HG02981 (cell line): ENCODE results near the gene BLOC1S6.
A peak's percentile ranks its signal among the peaks of the same experiment; 100 is the strongest.
"Not testable (repeated sequence)": the region's sequence is repeated elsewhere in the genome, so short reads cannot be mapped to it uniquely, and the experiment has no call there.

Experiments
- ATAC-seq: cut with Tn5 transposase; IDR thresholded peaks from one replicate; pipeline ENCODE4 v1.9.1; 2021; ENCODE audit warnings: mild to moderate bottlenecking, moderate library complexity; ENCODE audit not compliant: unreplicated experiment

BLOC1S6 gene

DNA sequence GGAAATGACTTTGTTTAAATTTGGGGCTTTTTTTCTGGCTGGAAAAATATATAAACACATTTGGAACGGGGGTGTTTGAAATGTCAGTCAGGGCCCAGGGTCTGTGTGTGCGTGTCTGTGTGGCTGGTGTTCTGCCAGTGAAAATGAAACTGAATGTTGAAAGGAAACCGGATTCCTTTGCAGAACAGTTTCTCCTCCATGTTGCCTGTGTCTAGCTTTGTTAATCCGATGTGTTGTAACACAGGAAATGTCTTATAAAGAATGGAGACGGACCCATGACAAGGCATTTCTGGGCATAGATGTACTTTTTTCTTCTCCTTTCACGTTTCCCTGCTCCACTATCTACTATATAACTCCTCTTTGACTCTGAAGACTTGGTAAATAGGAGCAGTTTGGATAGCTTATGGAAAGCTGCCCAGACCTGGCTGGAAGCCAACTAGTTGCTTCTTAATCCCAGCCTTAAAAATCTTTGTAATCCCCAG lies 50.4 kb downstream of the BLOC1S6 start:
- ATAC-seq, result peak; percentile 47

- no peak for ATAC-seq
Observed at GRCh38 chr15:45640616-45641015, 53.4 kb downstream of the BLOC1S6 start.

DNA sequence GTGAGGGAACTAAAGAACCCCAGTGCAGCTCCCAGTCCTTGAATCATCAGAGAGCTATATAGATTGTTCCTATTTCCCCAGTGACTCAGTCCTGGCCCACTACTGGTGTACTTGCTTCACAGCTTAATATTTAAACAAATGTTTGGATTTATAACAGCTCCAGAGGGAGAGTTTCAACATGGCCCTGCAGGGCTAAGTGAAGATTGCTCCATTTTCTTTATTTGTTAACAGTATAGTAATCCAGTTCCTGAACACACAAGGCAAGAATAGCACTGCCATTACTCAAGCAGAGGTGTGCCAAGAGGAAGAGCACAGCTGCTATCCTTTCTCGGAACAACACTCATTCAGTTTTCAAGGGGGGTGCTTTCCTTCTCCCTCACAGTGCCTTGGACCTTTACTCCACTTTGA lies 54.2 kb downstream of the BLOC1S6 start:
- ATAC-seq, result no peak

DNA sequence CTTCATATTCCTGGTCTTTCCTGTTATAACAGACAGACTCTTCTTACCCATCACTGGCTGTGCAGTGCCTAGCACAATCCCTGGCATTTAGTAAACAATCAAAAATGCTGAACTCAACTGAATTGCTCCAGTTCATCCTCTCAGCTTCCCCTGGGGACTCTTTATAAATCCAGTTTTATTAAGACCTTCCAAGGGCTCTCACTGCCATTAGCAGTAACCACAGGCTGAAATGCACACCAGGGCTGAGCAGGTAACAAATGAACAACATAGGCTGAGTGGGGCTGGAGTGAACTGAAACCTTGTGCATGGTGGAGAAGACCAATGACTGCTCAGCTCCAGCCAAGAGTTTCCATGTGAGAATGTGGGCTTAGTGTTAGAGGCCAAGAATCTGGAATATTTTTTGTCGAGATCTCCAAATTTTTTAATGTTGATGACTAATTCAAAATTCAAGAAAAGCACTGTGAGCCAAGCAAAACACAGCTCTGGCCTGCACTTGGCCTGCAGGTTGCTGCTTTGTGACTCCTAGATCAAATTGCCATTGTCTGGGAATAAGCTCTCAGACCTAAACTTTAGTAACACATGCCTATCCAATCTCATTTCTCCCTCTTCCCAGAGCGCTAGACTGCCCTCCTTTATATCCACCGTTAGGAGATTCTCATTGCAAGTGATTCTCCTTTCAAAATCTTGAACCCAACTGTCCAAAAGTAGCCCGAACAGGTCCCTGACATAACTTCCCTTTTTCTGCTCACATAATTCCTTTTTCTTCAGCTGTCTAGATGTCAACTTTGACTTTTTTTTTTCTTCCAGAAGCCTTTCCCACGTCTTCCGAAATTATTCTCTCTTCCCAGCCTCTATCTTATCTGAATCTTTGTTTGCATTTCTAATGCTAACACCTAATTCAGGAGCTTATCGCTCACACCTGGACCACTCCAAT lies 55.1 kb downstream of the BLOC1S6 start:
- no peak for ATAC-seq

- ATAC-seq, result no peak
Observed at GRCh38 chr15:45644437-45644836, 57.3 kb downstream of the BLOC1S6 start.

DNA sequence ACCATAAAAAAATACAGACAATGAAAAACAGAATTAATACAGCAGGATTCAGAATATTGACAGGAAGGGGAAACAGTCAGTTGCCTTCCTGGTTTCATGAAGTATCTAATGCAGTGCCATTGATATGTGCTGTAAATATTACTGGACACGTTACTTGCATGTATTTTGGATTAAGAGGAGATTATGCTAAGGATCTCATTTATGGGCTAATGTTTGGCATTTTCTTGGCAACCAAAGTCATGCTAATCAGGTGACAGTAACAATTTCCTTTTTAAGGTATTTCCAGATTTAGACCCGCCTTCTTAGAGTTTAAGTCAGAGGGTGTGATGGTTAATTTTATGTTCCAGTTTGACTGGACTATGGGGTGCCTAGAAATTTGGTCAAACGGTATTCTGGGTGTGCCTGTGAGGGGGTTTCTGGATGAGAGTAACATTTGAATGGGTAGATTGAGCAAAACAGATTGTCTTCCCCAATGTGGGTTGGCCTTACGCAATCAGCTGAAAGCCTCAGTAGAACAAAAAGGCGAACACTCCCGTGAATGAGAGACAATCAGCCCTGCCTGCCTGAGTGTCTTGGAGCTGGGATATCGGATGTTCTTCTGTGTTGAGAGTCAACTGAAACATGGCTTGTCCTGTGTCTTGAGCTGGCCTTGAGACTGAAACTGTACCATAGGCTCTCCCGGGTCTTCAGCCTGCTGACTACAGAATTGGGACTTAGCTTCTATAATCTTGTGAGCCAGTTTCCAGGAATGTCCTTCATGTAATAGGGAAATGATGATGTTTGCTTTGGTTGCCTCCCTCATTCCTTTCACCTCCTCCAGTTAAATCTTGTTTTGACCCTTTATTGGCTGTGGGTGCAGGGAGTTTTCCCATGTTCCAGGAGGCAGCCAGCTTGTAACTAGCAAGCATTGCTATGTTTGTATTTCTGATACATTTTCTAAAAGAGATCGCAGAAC lies 58.1 kb downstream of the BLOC1S6 start:
- no peak for ATAC-seq

GRCh38 chr15:45646220-45646619 lies 59.0 kb downstream of the BLOC1S6 start:
- no peak for ATAC-seq

DNA sequence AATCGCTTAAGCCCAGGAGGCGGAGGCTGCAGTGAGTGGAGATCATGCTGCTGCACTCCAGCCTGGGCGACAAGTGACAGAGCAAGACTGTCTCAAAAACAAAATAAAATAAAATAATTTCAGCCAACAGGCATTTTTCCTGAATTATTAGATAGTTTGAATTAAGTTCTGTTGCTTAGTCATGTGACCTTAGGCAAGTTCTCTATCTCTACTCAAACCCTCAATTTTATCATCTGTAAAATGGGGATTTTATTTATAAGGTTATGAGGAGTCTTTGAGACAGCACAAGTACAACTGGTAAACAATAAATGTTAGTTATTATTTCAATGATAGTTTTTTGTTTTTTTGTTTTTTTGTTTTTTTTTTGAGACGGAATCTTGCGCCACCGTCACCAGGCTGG lies 60.6 kb downstream of the BLOC1S6 start:
- ATAC-seq, result no peak

- ATAC-seq, result no peak
Observed at GRCh38 chr15:45648521-45649200, 61.5 kb downstream of the BLOC1S6 start.

DNA sequence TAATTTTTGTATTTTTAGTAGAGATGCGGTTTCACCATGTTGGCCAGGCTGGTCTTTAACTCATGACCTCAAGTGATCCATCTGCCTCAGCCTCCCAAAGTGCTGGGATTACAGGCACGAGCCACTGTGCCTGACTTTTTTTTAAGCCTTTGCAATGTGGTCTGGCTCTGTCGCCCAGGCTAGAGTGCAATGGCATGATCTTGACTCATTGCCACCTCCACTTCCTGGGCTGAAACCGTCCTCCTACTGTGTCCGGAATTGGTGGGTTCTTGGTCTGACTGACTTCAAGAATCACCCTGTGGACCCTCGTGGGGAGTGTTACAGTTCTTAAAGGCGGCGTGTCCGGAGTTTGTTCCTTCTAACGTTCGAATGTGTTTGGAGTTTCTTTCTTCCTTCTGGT lies 62.8 kb downstream of the BLOC1S6 start:
- not testable (repeated sequence) for ATAC-seq

DNA sequence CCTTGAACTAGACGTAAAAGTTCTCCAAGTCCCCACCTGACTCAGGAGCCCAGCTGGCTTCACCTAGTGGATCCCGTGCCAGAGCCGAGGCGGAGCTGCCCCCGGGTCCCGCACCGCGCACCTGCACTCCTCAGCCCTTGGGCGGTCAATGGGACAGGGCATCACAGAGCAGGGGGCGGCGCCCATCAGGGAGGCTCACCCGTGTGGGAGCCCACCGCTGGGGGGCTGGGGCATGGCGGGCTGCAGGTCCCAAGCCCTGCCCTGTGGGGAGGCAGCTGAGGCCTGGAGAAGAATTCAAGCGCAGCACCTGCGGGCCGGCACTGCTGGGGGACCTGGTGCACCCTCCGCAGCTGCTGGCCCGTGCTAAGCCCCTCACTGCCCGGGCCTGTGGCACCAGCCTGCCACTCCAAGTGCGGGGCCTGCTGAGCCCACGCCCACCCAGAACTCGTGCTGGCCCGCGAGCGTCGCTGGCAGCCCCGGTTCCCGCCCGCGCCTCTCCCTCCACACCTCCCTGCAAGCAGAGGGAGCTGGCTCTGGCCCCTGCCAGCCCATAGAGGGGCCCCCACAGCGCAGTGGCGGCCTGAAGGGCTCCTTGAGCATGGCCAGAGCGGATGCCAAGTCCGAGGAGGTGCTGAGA lies 63.8 kb downstream of the BLOC1S6 start:
- no peak for ATAC-seq

DNA sequence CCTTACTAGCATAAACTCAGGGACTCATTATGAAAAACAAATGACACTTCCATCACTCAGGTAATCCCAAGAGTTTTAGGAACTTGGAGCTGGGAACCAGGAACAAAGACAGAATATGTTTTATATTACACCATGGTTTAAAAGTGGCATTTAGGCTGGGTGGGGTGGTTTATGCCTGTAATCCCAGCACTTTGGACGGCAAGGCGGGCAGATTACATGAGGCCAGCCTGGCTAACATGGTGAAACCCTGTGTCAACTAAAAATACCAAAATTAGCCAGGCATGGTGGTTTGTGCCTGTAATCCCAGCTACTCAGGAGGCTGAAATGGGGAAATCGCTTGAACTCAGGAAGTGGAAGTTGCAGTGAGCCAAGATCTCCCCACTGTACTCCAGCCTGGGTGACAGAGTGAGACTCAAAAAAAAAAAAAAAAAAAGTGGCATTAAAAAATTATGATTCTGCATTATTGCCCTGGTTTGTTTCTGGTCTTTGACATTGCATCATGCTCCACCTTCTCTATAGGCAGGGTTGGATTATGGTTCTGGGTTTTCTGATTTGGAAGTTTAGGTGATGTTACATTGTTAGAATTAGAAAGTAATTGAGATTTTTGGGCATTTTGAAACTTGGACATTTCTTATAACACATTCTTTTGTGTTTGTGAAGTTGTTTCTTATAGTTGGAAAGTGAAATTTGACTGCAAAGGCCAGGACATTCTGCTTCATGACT lies 66.7 kb downstream of the BLOC1S6 start:
- ATAC-seq, result no peak

DNA sequence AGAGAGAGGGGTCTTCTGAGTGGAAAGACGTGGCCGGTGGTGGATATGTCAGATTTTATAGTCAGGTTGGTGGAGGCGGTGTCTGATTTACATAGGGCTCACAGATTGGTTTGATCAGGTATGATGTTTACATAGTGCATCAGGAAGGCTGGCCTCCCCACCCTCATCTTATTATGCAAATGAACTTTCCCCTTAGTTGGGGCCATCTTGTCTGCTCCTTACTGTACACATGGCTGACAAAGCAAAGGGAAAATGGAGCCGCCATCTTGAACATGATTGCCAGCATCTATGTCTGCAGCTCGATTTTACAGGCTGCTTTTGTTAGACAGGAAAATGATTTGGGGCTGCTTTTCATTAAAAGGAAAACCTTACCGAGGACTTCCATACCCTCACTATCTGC lies 67.6 kb downstream of the BLOC1S6 start:
- ATAC-seq, result no peak

- no peak for ATAC-seq
Observed at GRCh38 chr15:45657254-45657653, 70.1 kb downstream of the BLOC1S6 start.

- no peak for ATAC-seq
Observed at GRCh38 chr15:45657764-45658545, 70.8 kb downstream of the BLOC1S6 start.
